B cell (primary cell): ENCODE data around the gene ZXDA. TPM values are rescaled to one million over a fixed set of nuclear protein-coding genes. Genes with fewer than 3 reads are reported as not detected.
"Not testable (repeated sequence)": the region's sequence is repeated elsewhere in the genome, so short reads cannot be mapped to it uniquely, and the experiment has no call there.

Experiments
- ATAC-seq: fragments of 200-7000 bp; cut with Tn5 transposase; one replicate; pipeline ENCODE4 v1.10.0; 2021; ENCODE audit warnings: low read depth, mild to moderate bottlenecking, moderate number of reproducible peaks, moderate library complexity
- CTCF ChIA-PET: fragments of 350-600 bp; sonication (Branson Sonifier 250); formaldehyde crosslinking; loops from one replicate; lab custom pipeline; 2021; ENCODE audit warnings: antibody characterized with exemption, inconsistent platforms; lab: Charles Lee
- POLR2A ChIA-PET: fragments of 350-600 bp; sonication (Branson Sonifier 250); formaldehyde crosslinking; loops from one replicate; lab custom pipeline; 2021; ENCODE audit warnings: antibody characterized with exemption; lab: Charles Lee
- DNase-seq: peaks from one replicate; pipeline ENCODE4 v3.0.0; 2013
- H2AFZ ChIP-seq: 2 replicates; pipeline ENCODE4 v1.6.1; 2012; ENCODE audit warnings: mild to moderate bottlenecking, low read depth, low read length; ENCODE audit not compliant: insufficient read depth, poor library complexity, severe bottlenecking
- H3K27ac ChIP-seq, 2 donors: 1 replicate in 1 of 2; 2 replicates in 1 of 2; pipeline ENCODE4 v1.5.1; 2012 to 2013; ENCODE audit warnings: low read length in 2 of 2, mild to moderate bottlenecking in 2 of 2, moderate library complexity in 1 of 2
- H3K27me3 ChIP-seq, 4 experiments: fragments of 200-600 bp in 1 of 4; sonication (generic) in 1 of 4; replicated peaks in 1 of 4; 1 replicate in 2 of 4; 2 replicates in 2 of 4; pipeline versions ENCODE4 v1.6.1 to v1.7.0; 2013 to 2016; ENCODE audit warnings: low read length in 3 of 4, mild to moderate bottlenecking in 2 of 4, mixed read lengths in 1 of 4, moderate library complexity in 1 of 4; ENCODE audit not compliant: insufficient read depth in 4 of 4, control insufficient read depth in 3 of 4; ENCODE audit errors: control extremely low read depth in 1 of 4
- H3K36me3 ChIP-seq, 2 experiments: replicated peaks in 1 of 2; 1 replicate in 1 of 2; 2 replicates in 1 of 2; pipeline versions ENCODE4 v1.6.1 to v1.7.1; 2013; ENCODE audit warnings: low read length in 1 of 2; ENCODE audit not compliant: insufficient read depth in 2 of 2, control insufficient read depth in 1 of 2; ENCODE audit errors: control extremely low read depth in 1 of 2, extremely low read depth in 1 of 2
- H3K4me1 ChIP-seq, 2 donors: fragments of 200-600 bp in 1 of 2; sonication (generic) in 1 of 2; 1 replicate in 1 of 2; 2 replicates in 1 of 2; pipeline versions ENCODE4 v1.5.1 to v1.6.1; 2013 to 2017; ENCODE audit warnings: low read length in 2 of 2; ENCODE audit not compliant: control insufficient read depth in 2 of 2, insufficient read depth in 2 of 2
- H3K4me2 ChIP-seq: replicated peaks from 2 replicates; pipeline ENCODE3; 2012; ENCODE audit warnings: mild to moderate bottlenecking, low read depth, low read length; ENCODE audit not compliant: poor library complexity, severe bottlenecking
- H3K4me3 ChIP-seq, 5 experiments: fragments of 200-600 bp in 1 of 5; sonication (generic) in 1 of 5; 1 replicate in 3 of 5; 2 replicates in 2 of 5; pipeline versions ENCODE4 v1.5.1 to v1.7.0; 2011 to 2016; ENCODE audit warnings: low read length in 4 of 5, mild to moderate bottlenecking in 4 of 5, low read depth in 2 of 5, control low read depth in 1 of 5, moderate library complexity in 1 of 5; ENCODE audit not compliant: insufficient read depth in 1 of 5; ENCODE audit errors: control extremely low read depth in 1 of 5, extremely low read depth in 1 of 5
- H3K79me2 ChIP-seq: fragments of 200-600 bp; sonication (generic); one replicate; pipeline ENCODE4 v1.6.0; 2016; ENCODE audit warnings: low read length; ENCODE audit not compliant: control insufficient read depth, insufficient read depth
- H3K9ac ChIP-seq: fragments of 200-600 bp; sonication (generic); 2 replicates; pipeline ENCODE4 v1.6.1; 2017; ENCODE audit warnings: mild to moderate bottlenecking, low read length, moderate library complexity
- H3K9me3 ChIP-seq, 3 donors: one replicate each; pipeline versions ENCODE4 v1.6.1 to v1.7.1; 2013; ENCODE audit warnings: low read length in 2 of 3; ENCODE audit not compliant: control insufficient read depth in 2 of 3, insufficient read depth in 1 of 3; ENCODE audit errors: control extremely low read depth in 1 of 3
- H4K20me1 ChIP-seq: 2 replicates; pipeline ENCODE4 v1.6.0; 2012; ENCODE audit warnings: mild to moderate bottlenecking, low read length; ENCODE audit not compliant: insufficient read depth, control insufficient read depth, poor library complexity, severe bottlenecking
- H3K27ac Mint-ChIP-seq: one replicate; pipeline ENCODE4 v1.8.0; 2021; ENCODE audit warnings: mixed read lengths
- H3K27me3 Mint-ChIP-seq: one replicate; pipeline ENCODE4 v1.8.0; 2021; ENCODE audit warnings: mixed read lengths
- H3K4me1 Mint-ChIP-seq: one replicate; pipeline ENCODE4 v1.8.0; 2021; ENCODE audit warnings: mixed read lengths
- H3K4me3 Mint-ChIP-seq: one replicate; pipeline ENCODE4 v1.8.0; 2021; ENCODE audit warnings: mixed read lengths
- H3K9me3 Mint-ChIP-seq: one replicate; pipeline ENCODE4 v1.8.0; 2022; ENCODE audit warnings: mixed read lengths; ENCODE audit not compliant: insufficient read depth
- EZH2 ChIP-seq: IDR thresholded peaks from 2 replicates; pipeline ENCODE4 v1.6.1; 2012; ENCODE audit warnings: borderline replicate concordance, low read depth, mild to moderate bottlenecking, moderate library complexity, low read length; ENCODE audit not compliant: insufficient read depth, poor library complexity, severe bottlenecking
- whole genome bisulfite sequencing: methylation state at CpG from one replicate; pipeline ENCODE4 v1.1.5; 2013; ENCODE audit warnings: missing lambda C conversion rate; ENCODE audit not compliant: insufficient coverage; 5-methylcytosine and 5-hydroxymethylcytosine counted together
- intact Hi-C: fragments of 100-400 bp; cut with micrococcal nuclease; formaldehyde crosslinking; loops from one replicate; pipeline ENCODE4 v1.10.0; 2022
- polyA plus RNA-seq: library from polyadenylated mRNA; depleted of rRNA; stranded (reverse); fragments of >200 nt; gene quantifications from 2 replicates; pipeline ENCODE4 v1.2.3, GENCODE V29; 2012
- total RNA-seq, 2 donors: library from RNA; stranded (reverse); fragments of 120-200 nt in 1 of 2; gene quantifications; 1 replicate in 1 of 2; 2 replicates in 1 of 2; pipeline versions ENCODE4 v1.2.3 to v1.2.4, GENCODE V29; 2013 to 2022
- TF ChIP-seq, protein P1 (sequence below): fragments of 200-600 bp; IDR thresholded peaks from one replicate; pipeline ENCODE4 v1.8.0; 2022; ENCODE audit warnings: antibody characterized with exemption, mild to moderate bottlenecking

The ZXDA gene
- total and polyA plus RNA-seq, 2 donors (not counting 1 experiment from before 2014, with no cell fraction given) = 7.6 to 14.7 TPM

GRCh38 chrX:57915680-57916079 lies 5.4 kb upstream of the ZXDA start:
- no peaks in the 10 kb centered on the region for H3K27me3 ChIP-seq
- H3K36me3 ChIP-seq = no peaks in the 10 kb centered on the region
- Mint-ChIP-seq H3K4me3 (no peak overlapping the region), H3K27me3 (no peaks in the 10 kb centered on the region), H3K4me1 (peaks cover 12% of the 10 kb centered on the region), H3K27ac (no peak overlapping the region), H3K9me3 (no peaks in the 10 kb centered on the region)
- H3K27ac ChIP-seq = no peak overlapping the region
- H3K9ac ChIP-seq = no peak overlapping the region
- no peak overlapping the region for H2AFZ ChIP-seq
- intact Hi-C loops = no loop called here
- no CpG with 5 or more reads among the region's 5 CpGs for WGBS
- DNase-seq (no peak), ATAC-seq (no peak)
- H3K9me3 ChIP-seq = no peaks in the 10 kb centered on the region
- no peak overlapping the region for H3K4me3 ChIP-seq
- TF ChIP-seq, protein P1, sequence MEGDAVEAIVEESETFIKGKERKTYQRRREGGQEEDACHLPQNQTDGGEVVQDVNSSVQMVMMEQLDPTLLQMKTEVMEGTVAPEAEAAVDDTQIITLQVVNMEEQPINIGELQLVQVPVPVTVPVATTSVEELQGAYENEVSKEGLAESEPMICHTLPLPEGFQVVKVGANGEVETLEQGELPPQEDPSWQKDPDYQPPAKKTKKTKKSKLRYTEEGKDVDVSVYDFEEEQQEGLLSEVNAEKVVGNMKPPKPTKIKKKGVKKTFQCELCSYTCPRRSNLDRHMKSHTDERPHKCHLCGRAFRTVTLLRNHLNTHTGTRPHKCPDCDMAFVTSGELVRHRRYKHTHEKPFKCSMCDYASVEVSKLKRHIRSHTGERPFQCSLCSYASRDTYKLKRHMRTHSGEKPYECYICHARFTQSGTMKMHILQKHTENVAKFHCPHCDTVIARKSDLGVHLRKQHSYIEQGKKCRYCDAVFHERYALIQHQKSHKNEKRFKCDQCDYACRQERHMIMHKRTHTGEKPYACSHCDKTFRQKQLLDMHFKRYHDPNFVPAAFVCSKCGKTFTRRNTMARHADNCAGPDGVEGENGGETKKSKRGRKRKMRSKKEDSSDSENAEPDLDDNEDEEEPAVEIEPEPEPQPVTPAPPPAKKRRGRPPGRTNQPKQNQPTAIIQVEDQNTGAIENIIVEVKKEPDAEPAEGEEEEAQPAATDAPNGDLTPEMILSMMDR = no peak
- no peak for TF ChIP-seq EZH2
- H3K79me2 ChIP-seq = peaks cover 1% of the 10 kb centered on the region
- no peak overlapping the region for H3K4me2 ChIP-seq
- no peaks in the 10 kb centered on the region for H4K20me1 ChIP-seq
- ChIA-PET POLR2A (no interaction called here), CTCF (interaction anchor here (1.2 kb wide), 1 partner anchor 96 kb away, joined by 6 read pairs; no protein-coding TSS in a partner anchor)
- H3K4me1 ChIP-seq = peaks cover 8% of the 10 kb centered on the region in 2 donors

DNA sequence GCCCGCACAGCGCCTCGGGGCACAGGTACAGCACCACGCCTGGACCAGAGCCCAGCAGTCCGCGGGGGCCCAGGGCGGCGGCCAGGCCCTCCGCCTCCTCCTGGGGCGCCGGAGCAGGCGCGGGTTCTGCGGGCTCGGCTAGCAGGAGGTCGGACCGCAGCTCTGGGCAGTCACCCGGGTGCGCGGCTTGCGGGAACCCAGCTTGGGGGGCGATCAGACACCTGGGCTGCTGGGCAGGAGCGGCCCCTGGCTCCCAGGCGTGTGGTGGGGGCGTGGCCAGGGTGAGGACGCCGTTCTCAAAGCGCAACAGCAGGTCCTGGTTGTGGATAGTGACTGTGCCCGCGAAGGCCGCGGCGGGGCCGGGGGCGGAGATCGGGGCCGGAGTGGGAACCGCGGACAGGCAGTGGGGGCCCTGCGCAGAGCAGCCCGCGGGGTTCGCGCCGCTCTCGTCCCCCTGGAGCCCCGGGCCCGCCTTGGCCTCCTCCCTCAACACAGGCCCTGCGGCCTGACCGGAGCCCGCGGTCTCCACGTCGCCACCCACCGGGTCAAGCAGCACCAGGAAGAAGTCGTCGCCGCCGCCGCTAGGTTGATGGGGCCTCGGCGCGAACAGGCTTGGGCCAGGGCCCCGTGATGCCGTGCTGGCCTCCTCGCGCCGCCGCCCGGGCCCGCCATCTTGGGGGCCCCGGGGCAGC lies 517 bp downstream of the ZXDA start:
- POLR2A ChIA-PET = not testable (repeated sequence)
- peak overlapping the region; percentile 89 for H3K27ac Mint-ChIP-seq
- CTCF ChIA-PET = interaction anchor here (0.6 kb wide), 1 partner anchor 117 kb away, joined by 3 read pairs; no protein-coding TSS in a partner anchor

DNA sequence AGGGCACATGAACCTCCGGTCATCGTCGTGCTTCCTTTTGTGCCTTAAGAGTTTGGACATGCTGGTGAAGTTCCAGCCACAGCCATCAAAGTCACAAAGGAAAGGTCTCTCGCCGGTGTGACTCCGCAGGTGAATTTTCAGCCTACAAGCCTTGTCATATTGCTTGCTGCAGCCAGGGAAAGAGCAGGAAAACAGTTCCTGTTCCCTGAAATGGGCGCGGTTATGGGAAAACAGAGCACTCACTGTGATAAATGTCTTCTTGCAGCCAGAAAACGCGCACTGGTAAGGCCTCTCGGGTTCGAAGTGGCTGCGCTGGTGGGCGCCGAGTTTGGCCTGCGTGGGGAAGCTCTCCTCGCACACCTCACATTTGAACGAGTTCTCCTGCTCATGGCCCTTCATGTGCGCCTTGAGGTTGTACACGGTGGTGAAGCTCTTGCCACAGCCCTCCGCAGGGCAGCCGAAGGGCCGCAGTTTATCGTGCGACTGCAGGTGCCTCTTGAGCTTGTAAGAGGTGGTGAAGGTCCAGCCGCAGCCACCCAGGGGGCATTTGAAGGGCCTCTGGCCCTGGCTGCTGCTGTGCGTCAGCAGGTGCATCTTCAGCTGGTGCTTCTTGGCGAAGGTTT lies 1.2 kb downstream of the ZXDA start:
- H2AFZ ChIP-seq = peak overlapping the region; percentile 78
- H3K4me3 ChIP-seq = peak overlapping the region in 4 of 5 experiments; percentile 15 to 57 (median 49)
- Mint-ChIP-seq H3K4me3 (peak overlapping the region; percentile 59), H3K4me1 (peaks cover 40% of the 10 kb centered on the region)
- H3K27ac Mint-ChIP-seq, H3K79me2 ChIP-seq, CTCF ChIA-PET, DNase-seq, H4K20me1 ChIP-seq, ATAC-seq, H3K36me3 ChIP-seq, H3K9me3 Mint-ChIP-seq, POLR2A ChIA-PET, H3K27me3 Mint-ChIP-seq, H3K27me3 ChIP-seq, H3K9me3 ChIP-seq: not testable (repeated sequence)
- peak overlapping the region; percentile 12 to 84 for H3K27ac ChIP-seq
- 92% methylated on average over 16 of the region's 28 CpGs for WGBS
- H3K4me2 ChIP-seq = peak overlapping the region; percentile 58
- intact Hi-C loops = loop anchor here (10.0 kb wide), 1 partner anchor 784 kb away; the partner anchor contains the start of gene SPIN2B
- H3K9ac ChIP-seq = peak overlapping the region; percentile 67
- peaks cover 16 to 19% of the 10 kb centered on the region in 2 donors for H3K4me1 ChIP-seq

More for the DNA sequence above, 517 bp downstream of the ZXDA start:
- DNase-seq = peak; percentile 62
- Histone ChIP-seq H3K27ac (peak overlapping the region; percentile 68 to 84), H3K4me3 (peak overlapping the region in 4 of 5 experiments; percentile 15 to 57 (median 49)), H3K4me1 (peaks cover 16 to 19% of the 10 kb centered on the region in 2 donors), H3K4me2 (peak overlapping the region; percentile 58), H3K9ac (peak overlapping the region; percentile 67), H2AFZ (peak overlapping the region; percentile 78)
- Mint-ChIP-seq H3K4me1 (peaks cover 40% of the 10 kb centered on the region), H3K4me3 (peak overlapping the region; percentile 74)
- not testable (repeated sequence) for H3K36me3 ChIP-seq, H3K79me2 ChIP-seq, H3K27me3 Mint-ChIP-seq, H3K9me3 ChIP-seq, H3K9me3 Mint-ChIP-seq, H4K20me1 ChIP-seq, H3K27me3 ChIP-seq
- intact Hi-C loops = loop anchor here (10.0 kb wide), 1 partner anchor 785 kb away; the partner anchor contains the start of gene SPIN2B
- peak; percentile 77 for ATAC-seq
- WGBS = 8% methylated on average over 26 of the region's 72 CpGs
